ENCODE results near the gene COX6B2.

GRCh38 chr19:55353803-55354697 lies 469 bp downstream of the COX6B2 start:
- TF ChIP-seq EZH2 (IDR thresholded peaks at IDR 0.05) (no peak), FOXP2 (optimal IDR thresholded peaks at IDR 0.05; ENCODE audit: control extremely low read depth, extremely low read length, insufficient read depth) (no peak)

All from SK-N-MC (cell line).